Measurements from ENCODE around the gene CLEC11A.

The CLEC11A gene

GRCh38 chr19:50703915-50704796 is 19.0 kb upstream of the CLEC11A start:
- H3K36me3 ChIP-seq (ENCODE audit: insufficient read depth, low read length) = no peaks in the 10 kb centered on the region
- no peaks in the 10 kb centered on the region for H3K9me2 ChIP-seq (replicated peaks; ENCODE audit: low read depth, low read length)
- H2AFZ ChIP-seq (ENCODE audit: low read length) = no peak overlapping the region
- no peaks in the 10 kb centered on the region for H3K9me3 ChIP-seq (ENCODE audit: insufficient read depth, low read depth, low read length)
- H3K4me3 ChIP-seq (ENCODE audit: low read length, poor library complexity, severe bottlenecking) = no peak overlapping the region
- no peaks in the 10 kb centered on the region for H3K4me1 ChIP-seq (ENCODE audit: insufficient read depth, low read length, poor library complexity, severe bottlenecking)
- no peaks in the 10 kb centered on the region for H3K27me3 ChIP-seq (ENCODE audit: insufficient read depth, low read length, poor library complexity, severe bottlenecking)
- H3F3A ChIP-seq (ENCODE audit: low read depth) = no peaks in the 10 kb centered on the region
- no peak overlapping the region for H3K9ac ChIP-seq (ENCODE audit: low read depth, low read length, poor library complexity, severe bottlenecking)
- H4K20me1 ChIP-seq (ENCODE audit: insufficient read depth, low read length, poor library complexity, severe bottlenecking) = no peaks in the 10 kb centered on the region
- no peak overlapping the region for H3K4me2 ChIP-seq (ENCODE audit: low read depth, low read length, poor library complexity, severe bottlenecking)
- no peaks in the 10 kb centered on the region for H3K79me2 ChIP-seq (ENCODE audit: insufficient read depth, low read length)
- no peak for TF ChIP-seq EZH2phosphoT487 (IDR thresholded peaks at IDR 0.05; ENCODE audit: borderline replicate concordance)
- TF ChIP-seq, protein P1, sequence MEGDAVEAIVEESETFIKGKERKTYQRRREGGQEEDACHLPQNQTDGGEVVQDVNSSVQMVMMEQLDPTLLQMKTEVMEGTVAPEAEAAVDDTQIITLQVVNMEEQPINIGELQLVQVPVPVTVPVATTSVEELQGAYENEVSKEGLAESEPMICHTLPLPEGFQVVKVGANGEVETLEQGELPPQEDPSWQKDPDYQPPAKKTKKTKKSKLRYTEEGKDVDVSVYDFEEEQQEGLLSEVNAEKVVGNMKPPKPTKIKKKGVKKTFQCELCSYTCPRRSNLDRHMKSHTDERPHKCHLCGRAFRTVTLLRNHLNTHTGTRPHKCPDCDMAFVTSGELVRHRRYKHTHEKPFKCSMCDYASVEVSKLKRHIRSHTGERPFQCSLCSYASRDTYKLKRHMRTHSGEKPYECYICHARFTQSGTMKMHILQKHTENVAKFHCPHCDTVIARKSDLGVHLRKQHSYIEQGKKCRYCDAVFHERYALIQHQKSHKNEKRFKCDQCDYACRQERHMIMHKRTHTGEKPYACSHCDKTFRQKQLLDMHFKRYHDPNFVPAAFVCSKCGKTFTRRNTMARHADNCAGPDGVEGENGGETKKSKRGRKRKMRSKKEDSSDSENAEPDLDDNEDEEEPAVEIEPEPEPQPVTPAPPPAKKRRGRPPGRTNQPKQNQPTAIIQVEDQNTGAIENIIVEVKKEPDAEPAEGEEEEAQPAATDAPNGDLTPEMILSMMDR (conservative IDR thresholded peaks at IDR 0.05; ENCODE audit: low read length) = no peak; the same call in 1 of the 2 replicates

DNA sequence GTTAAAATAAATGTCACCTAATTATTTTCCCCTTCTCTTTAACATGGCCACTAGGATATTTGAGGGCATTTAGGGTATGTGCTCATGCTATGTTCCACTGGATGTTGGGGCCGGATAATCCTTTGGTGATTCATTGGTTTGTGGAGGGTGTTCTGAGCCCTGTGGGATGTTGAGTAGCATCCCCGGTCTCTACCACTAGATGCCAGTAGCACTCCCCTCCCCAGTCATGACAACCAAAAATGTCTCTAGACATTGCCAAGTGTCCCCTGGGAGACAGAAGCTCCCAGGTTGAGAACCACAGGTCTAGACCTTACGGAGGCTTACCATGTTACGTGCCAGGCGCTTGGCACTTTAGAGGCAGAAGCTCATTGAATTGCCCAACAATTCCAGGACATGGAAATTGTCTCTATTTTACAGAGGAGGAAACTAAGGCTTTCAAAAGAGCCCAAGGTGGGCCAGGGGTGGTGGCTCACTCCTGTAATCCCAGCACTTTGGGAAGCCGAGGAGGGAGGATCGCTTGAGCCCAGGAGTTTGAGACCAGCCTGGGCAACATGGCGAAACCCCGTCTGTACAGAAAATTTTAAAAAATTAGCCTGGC is 17.6 kb upstream of the CLEC11A start:
- no peaks in the 10 kb centered on the region for H3F3A ChIP-seq (ENCODE audit: low read depth)
- H3K4me3 ChIP-seq (ENCODE audit: low read length, poor library complexity, severe bottlenecking) = no peak overlapping the region
- no peaks in the 10 kb centered on the region for H3K36me3 ChIP-seq (ENCODE audit: insufficient read depth, low read length)
- no peaks in the 10 kb centered on the region for H3K9me2 ChIP-seq (replicated peaks; ENCODE audit: low read depth, low read length)
- H2AFZ ChIP-seq (ENCODE audit: low read length) = no peak overlapping the region
- H3K4me2 ChIP-seq (ENCODE audit: low read depth, low read length, poor library complexity, severe bottlenecking) = no peak overlapping the region
- H3K79me2 ChIP-seq (ENCODE audit: insufficient read depth, low read length) = no peaks in the 10 kb centered on the region
- no peaks in the 10 kb centered on the region for H3K9me3 ChIP-seq (ENCODE audit: insufficient read depth, low read depth, low read length)
- no peaks in the 10 kb centered on the region for H3K27me3 ChIP-seq (ENCODE audit: insufficient read depth, low read length, poor library complexity, severe bottlenecking)
- no peaks in the 10 kb centered on the region for H4K20me1 ChIP-seq (ENCODE audit: insufficient read depth, low read length, poor library complexity, severe bottlenecking)
- no peaks in the 10 kb centered on the region for H3K4me1 ChIP-seq (ENCODE audit: insufficient read depth, low read length, poor library complexity, severe bottlenecking)
- TF ChIP-seq EZH2phosphoT487 (IDR thresholded peaks at IDR 0.05; ENCODE audit: borderline replicate concordance) = no peak
- TF ChIP-seq, protein P1 (conservative IDR thresholded peaks at IDR 0.05; ENCODE audit: low read length) = peak; percentile 81
- H3K9ac ChIP-seq (ENCODE audit: low read depth, low read length, poor library complexity, severe bottlenecking) = no peak overlapping the region

DNA sequence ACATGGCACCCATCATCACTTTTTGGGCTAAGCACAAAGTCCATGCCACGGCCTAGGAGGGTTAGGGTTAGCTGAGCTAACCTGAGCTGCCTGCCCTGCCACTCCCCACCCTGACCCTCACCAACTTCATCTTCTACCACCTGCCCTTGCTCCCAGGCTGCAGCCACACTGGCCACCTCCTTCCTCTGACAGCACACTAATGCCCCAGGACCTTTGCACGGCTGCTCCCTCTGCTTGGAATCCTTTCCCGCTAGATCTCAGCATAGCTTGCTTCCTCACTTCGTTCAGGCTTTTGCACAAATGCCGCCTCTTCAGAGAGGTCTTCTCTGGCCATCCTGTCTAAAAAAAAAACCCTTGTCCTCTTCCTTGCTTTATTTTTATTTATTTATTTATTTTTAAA is 16.8 kb upstream of the CLEC11A start:
- Histone ChIP-seq H3K36me3 (ENCODE audit: insufficient read depth, low read length) (no peaks in the 10 kb centered on the region), H3K9ac (ENCODE audit: low read depth, low read length, poor library complexity, severe bottlenecking) (no peak overlapping the region), H4K20me1 (ENCODE audit: insufficient read depth, low read length, poor library complexity, severe bottlenecking) (no peaks in the 10 kb centered on the region), H3K27me3 (ENCODE audit: insufficient read depth, low read length, poor library complexity, severe bottlenecking) (no peaks in the 10 kb centered on the region), H3K9me2 (replicated peaks; ENCODE audit: low read depth, low read length) (no peaks in the 10 kb centered on the region), H3K4me1 (ENCODE audit: insufficient read depth, low read length, poor library complexity, severe bottlenecking) (no peaks in the 10 kb centered on the region), H3F3A (ENCODE audit: low read depth) (no peaks in the 10 kb centered on the region), H2AFZ (ENCODE audit: low read length) (no peak overlapping the region), H3K4me2 (ENCODE audit: low read depth, low read length, poor library complexity, severe bottlenecking) (no peak overlapping the region), H3K4me3 (ENCODE audit: low read length, poor library complexity, severe bottlenecking) (no peak overlapping the region), H3K79me2 (ENCODE audit: insufficient read depth, low read length) (no peaks in the 10 kb centered on the region), H3K9me3 (ENCODE audit: insufficient read depth, low read depth, low read length) (no peaks in the 10 kb centered on the region)
- TF ChIP-seq, protein P1 (conservative IDR thresholded peaks at IDR 0.05; ENCODE audit: low read length) = no peak
- no peak for TF ChIP-seq EZH2phosphoT487 (IDR thresholded peaks at IDR 0.05; ENCODE audit: borderline replicate concordance)
